ENCODE results near the gene RGS12.

RGS12 gene

GRCh38 chr4:3263053-3263875 lies 29.6 kb upstream of the RGS12 start:
- H3K4me3 ChIP-seq (ENCODE audit: control insufficient read depth in 1 of 7, extremely low read depth in 1 of 7, insufficient read depth in 4 of 7, low read depth in 2 of 7, low read length in 6 of 7) = no peak overlapping the region
- WGBS (ENCODE audit: insufficient coverage) = 95% methylated on average over 28 of the region's 28 CpGs
- H3K27ac ChIP-seq (ENCODE audit: insufficient read depth in 1 of 2, low read depth in 1 of 2, low read length in 2 of 2, poor library complexity in 1 of 2, severe bottlenecking in 2 of 2) = no peak overlapping the region
- peaks cover 0 to 6% (median 0%) of the 10 kb centered on the region in 5 experiments for H3K27me3 ChIP-seq (replicated peaks in 2 of 5; ENCODE audit: control insufficient read depth in 4 of 5, insufficient read depth in 5 of 5, low read length in 4 of 5)
- ChIA-PET CTCF (interaction anchor here (0.6 to 0.9 kb wide), 2 partner anchors 14 to 1054 kb away, joined by 3 to 4 read pairs; no protein-coding TSS in a partner anchor), POLR2A (no interaction called here)
- no peaks in the 10 kb centered on the region for H3K4me1 ChIP-seq (ENCODE audit: control extremely low read depth in 1 of 4, control insufficient read depth in 4 of 4, insufficient read depth in 4 of 4, low read length in 3 of 4)
- no peak for DNase-seq
- H3K9me3 ChIP-seq (ENCODE audit: control extremely low read depth in 1 of 5, control insufficient read depth in 4 of 5, insufficient read depth in 2 of 5, low read depth in 1 of 5, low read length in 4 of 5) = no peaks in the 10 kb centered on the region
- no peaks in the 10 kb centered on the region for H3K36me3 ChIP-seq (ENCODE audit: control insufficient read depth in 4 of 4, insufficient read depth in 4 of 4, low read length in 3 of 4)

- POLR2A ChIA-PET = no interaction called here
- no peak overlapping the region for H3K27ac ChIP-seq (ENCODE audit: insufficient read depth in 1 of 2, low read depth in 1 of 2, low read length in 2 of 2, poor library complexity in 1 of 2, severe bottlenecking in 2 of 2)
- CTCF ChIA-PET = no interaction called here
- peaks cover 0 to 6% (median 0%) of the 10 kb centered on the region in 5 experiments for H3K27me3 ChIP-seq (replicated peaks in 2 of 5; ENCODE audit: control insufficient read depth in 4 of 5, insufficient read depth in 5 of 5, low read length in 4 of 5)
- H3K4me3 ChIP-seq (ENCODE audit: control insufficient read depth in 1 of 7, extremely low read depth in 1 of 7, insufficient read depth in 4 of 7, low read depth in 2 of 7, low read length in 6 of 7) = no peak overlapping the region
- 77% methylated on average over 5 of the region's 6 CpGs for WGBS (ENCODE audit: insufficient coverage)
- no peaks in the 10 kb centered on the region for H3K36me3 ChIP-seq (ENCODE audit: control insufficient read depth in 4 of 4, insufficient read depth in 4 of 4, low read length in 3 of 4)
- no peaks in the 10 kb centered on the region for H3K9me3 ChIP-seq (ENCODE audit: control extremely low read depth in 1 of 5, control insufficient read depth in 4 of 5, insufficient read depth in 2 of 5, low read depth in 1 of 5, low read length in 4 of 5)
- no peak for DNase-seq
- no peaks in the 10 kb centered on the region for H3K4me1 ChIP-seq (ENCODE audit: control extremely low read depth in 1 of 4, control insufficient read depth in 4 of 4, insufficient read depth in 4 of 4, low read length in 3 of 4)
Measured at GRCh38 chr4:3263876-3264193, 29.0 kb upstream of the RGS12 start.

GRCh38 chr4:3266076-3266475 lies 26.7 kb upstream of the RGS12 start:
- DNase-seq = no peak
- no peak overlapping the region for H3K27ac ChIP-seq (ENCODE audit: insufficient read depth in 1 of 2, low read depth in 1 of 2, low read length in 2 of 2, poor library complexity in 1 of 2, severe bottlenecking in 2 of 2)
- H3K27me3 ChIP-seq (replicated peaks in 2 of 5; ENCODE audit: control insufficient read depth in 4 of 5, insufficient read depth in 5 of 5, low read length in 4 of 5) = peaks cover 0 to 6% (median 0%) of the 10 kb centered on the region in 5 experiments
- H3K36me3 ChIP-seq (ENCODE audit: control insufficient read depth in 4 of 4, insufficient read depth in 4 of 4, low read length in 3 of 4) = no peaks in the 10 kb centered on the region
- WGBS (ENCODE audit: insufficient coverage) = 97% methylated on average over 13 of the region's 17 CpGs
- no peaks in the 10 kb centered on the region for H3K9me3 ChIP-seq (ENCODE audit: control extremely low read depth in 1 of 5, control insufficient read depth in 4 of 5, insufficient read depth in 2 of 5, low read depth in 1 of 5, low read length in 4 of 5)
- H3K4me1 ChIP-seq (ENCODE audit: control extremely low read depth in 1 of 4, control insufficient read depth in 4 of 4, insufficient read depth in 4 of 4, low read length in 3 of 4) = no peaks in the 10 kb centered on the region
- H3K4me3 ChIP-seq (ENCODE audit: control insufficient read depth in 1 of 7, extremely low read depth in 1 of 7, insufficient read depth in 4 of 7, low read depth in 2 of 7, low read length in 6 of 7) = no peak overlapping the region
- ChIA-PET CTCF (no interaction called here), POLR2A (no interaction called here)

- H3K4me1 ChIP-seq (ENCODE audit: control extremely low read depth in 1 of 4, control insufficient read depth in 4 of 4, insufficient read depth in 4 of 4, low read length in 3 of 4) = no peaks in the 10 kb centered on the region
- no peak for DNase-seq
- no peak overlapping the region for H3K27ac ChIP-seq (ENCODE audit: insufficient read depth in 1 of 2, low read depth in 1 of 2, low read length in 2 of 2, poor library complexity in 1 of 2, severe bottlenecking in 2 of 2)
- peaks cover 0 to 3% (median 0%) of the 10 kb centered on the region in 5 experiments for H3K27me3 ChIP-seq (replicated peaks in 2 of 5; ENCODE audit: control insufficient read depth in 4 of 5, insufficient read depth in 5 of 5, low read length in 4 of 5)
- no peaks in the 10 kb centered on the region for H3K36me3 ChIP-seq (ENCODE audit: control insufficient read depth in 4 of 4, insufficient read depth in 4 of 4, low read length in 3 of 4)
- H3K4me3 ChIP-seq (ENCODE audit: control insufficient read depth in 1 of 7, extremely low read depth in 1 of 7, insufficient read depth in 4 of 7, low read depth in 2 of 7, low read length in 6 of 7) = no peak overlapping the region
- H3K9me3 ChIP-seq (ENCODE audit: control extremely low read depth in 1 of 5, control insufficient read depth in 4 of 5, insufficient read depth in 2 of 5, low read depth in 1 of 5, low read length in 4 of 5) = no peaks in the 10 kb centered on the region
- ChIA-PET CTCF (no interaction called here), POLR2A (interaction anchor here (0.6 kb wide), 1 partner anchor 32 kb away, joined by 3 read pairs; no protein-coding TSS in a partner anchor)
- 94% methylated on average over 16 of the region's 18 CpGs for WGBS (ENCODE audit: insufficient coverage)
Measured at GRCh38 chr4:3267576-3268394, 25.0 kb upstream of the RGS12 start.

GRCh38 chr4:3268395-3269104 lies 24.3 kb upstream of the RGS12 start:
- Histone ChIP-seq H3K36me3 (ENCODE audit: control insufficient read depth in 4 of 4, insufficient read depth in 4 of 4, low read length in 3 of 4) (no peaks in the 10 kb centered on the region), H3K9me3 (ENCODE audit: control extremely low read depth in 1 of 5, control insufficient read depth in 4 of 5, insufficient read depth in 2 of 5, low read depth in 1 of 5, low read length in 4 of 5) (no peaks in the 10 kb centered on the region), H3K27me3 (replicated peaks in 2 of 5; ENCODE audit: control insufficient read depth in 4 of 5, insufficient read depth in 5 of 5, low read length in 4 of 5) (no peaks in the 10 kb centered on the region), H3K4me3 (ENCODE audit: control insufficient read depth in 1 of 7, extremely low read depth in 1 of 7, insufficient read depth in 4 of 7, low read depth in 2 of 7, low read length in 6 of 7) (no peak overlapping the region), H3K4me1 (ENCODE audit: control extremely low read depth in 1 of 4, control insufficient read depth in 4 of 4, insufficient read depth in 4 of 4, low read length in 3 of 4) (no peaks in the 10 kb centered on the region), H3K27ac (ENCODE audit: insufficient read depth in 1 of 2, low read depth in 1 of 2, low read length in 2 of 2, poor library complexity in 1 of 2, severe bottlenecking in 2 of 2) (no peak overlapping the region)
- POLR2A ChIA-PET = no interaction called here
- 96% methylated on average over 16 of the region's 17 CpGs for WGBS (ENCODE audit: insufficient coverage)
- DNase-seq = no peak
- CTCF ChIA-PET = no interaction called here

- Histone ChIP-seq H3K27ac (ENCODE audit: insufficient read depth in 1 of 2, low read depth in 1 of 2, low read length in 2 of 2, poor library complexity in 1 of 2, severe bottlenecking in 2 of 2) (no peak overlapping the region), H3K4me3 (ENCODE audit: control insufficient read depth in 1 of 7, extremely low read depth in 1 of 7, insufficient read depth in 4 of 7, low read depth in 2 of 7, low read length in 6 of 7) (no peak overlapping the region), H3K9me3 (ENCODE audit: control extremely low read depth in 1 of 5, control insufficient read depth in 4 of 5, insufficient read depth in 2 of 5, low read depth in 1 of 5, low read length in 4 of 5) (peaks cover 0 to 2% (median 0%) of the 10 kb centered on the region in 5 experiments), H3K4me1 (ENCODE audit: control extremely low read depth in 1 of 4, control insufficient read depth in 4 of 4, insufficient read depth in 4 of 4, low read length in 3 of 4) (no peaks in the 10 kb centered on the region), H3K27me3 (replicated peaks in 2 of 5; ENCODE audit: control insufficient read depth in 4 of 5, insufficient read depth in 5 of 5, low read length in 4 of 5) (no peaks in the 10 kb centered on the region), H3K36me3 (ENCODE audit: control insufficient read depth in 4 of 4, insufficient read depth in 4 of 4, low read length in 3 of 4) (no peaks in the 10 kb centered on the region)
- ChIA-PET CTCF (no interaction called here), POLR2A (no interaction called here)
- no peak for DNase-seq
- WGBS (ENCODE audit: insufficient coverage) = 96% methylated on average over 23 of the region's 25 CpGs
Measured at GRCh38 chr4:3269105-3269927, 23.5 kb upstream of the RGS12 start.

Data from common myeloid progenitor, CD34-positive (primary cell).